HCT116 (cell line): ENCODE results near the gene ODF2L. TPM values are rescaled to one million over a fixed set of nuclear protein-coding genes. Genes with fewer than 3 reads are reported as not detected.

Source experiments
- ATAC-seq: fragments of 200-7000 bp; cut with Tn5 transposase; 2 replicates; pipeline ENCODE4 v1.9.1; 2020; ENCODE audit warnings: mild to moderate bottlenecking, moderate library complexity
- BruUV-seq: library from RNA; stranded (reverse); fragments of 400-500 nt; replicated peaks from 2 replicates; lab custom pipeline; 2021; lab: Mats Ljungman, UMichigan
- CTCF ChIA-PET: fragments of 300-600 bp; sonication (Branson Sonifier 250); formaldehyde crosslinking; loops from one replicate; lab custom pipeline; 2021; ENCODE audit warnings: antibody characterized with exemption; lab: Charles Lee
- POLR2A ChIA-PET: fragments of 300-600, 350-600 bp; sonication (Branson Sonifier 250); formaldehyde crosslinking; loops from one replicate; lab custom pipeline; 2021; ENCODE audit warnings: antibody characterized with exemption; lab: Charles Lee
- RAD21 ChIA-PET, 2 experiments: fragments of 300-600 bp; sonication (Branson Sonifier 250); formaldehyde crosslinking; loops; one replicate each; lab custom pipeline; 2023; ENCODE audit warnings: low total read pairs in 2 of 2; ENCODE audit not compliant: uncharacterized antibody in 2 of 2, unreplicated experiment in 2 of 2, low non-redundant PET in 1 of 2; lab: Charles Lee
- DNase-seq: peaks from one replicate; pipeline ENCODE4 v3.0.0-alpha.2; 2010; ENCODE audit warnings: low read depth, low spot score
- H2AFZ ChIP-seq: fragments of 200-600 bp; shearing (Covaris generic), sonication (generic); 2 replicates; pipeline ENCODE4 v1.6.1; 2017; ENCODE audit warnings: low read depth, mixed run types, mixed read lengths, antibody characterized with exemption, low read length; ENCODE audit not compliant: poor library complexity, severe bottlenecking
- H3K27ac ChIP-seq: 2 replicates; pipeline ENCODE4 v1.5.1; 2012; ENCODE audit warnings: low read depth, low read length
- H3K27me3 ChIP-seq: fragments of 200-600 bp; sonication (generic); 2 replicates; pipeline ENCODE4 v1.6.1; 2016; ENCODE audit warnings: mixed run types, low read length, mixed read lengths; ENCODE audit not compliant: insufficient read depth
- H3K36me3 ChIP-seq, 2 experiments: fragments of 200-500 bp in 1 of 2; fragments of 200-600 bp in 1 of 2; sonication (Bioruptor generic) in 1 of 2; sonication (generic) in 1 of 2; 2 replicates each; pipeline versions ENCODE4 v1.5.1 to v1.6.1; 2014 to 2016; ENCODE audit warnings: low read length in 2 of 2, inconsistent platforms in 1 of 2, mixed read lengths in 1 of 2, mixed run types in 1 of 2; ENCODE audit not compliant: insufficient read depth in 2 of 2, control insufficient read depth in 1 of 2
- H3K4me1 ChIP-seq, 2 experiments: fragments of 200-600 bp in 1 of 2; sonication (generic) in 1 of 2; 2 replicates each; pipeline versions ENCODE4 v1.5.1 to v1.6.1; 2012 to 2017; ENCODE audit warnings: low read length in 2 of 2, inconsistent platforms in 1 of 2, mild to moderate bottlenecking in 1 of 2, mixed read lengths in 1 of 2, mixed run types in 1 of 2, moderate library complexity in 1 of 2; ENCODE audit not compliant: insufficient read depth in 2 of 2, control insufficient read depth in 1 of 2
- H3K4me2 ChIP-seq: fragments of 200-600 bp; sonication (generic); 2 replicates; pipeline ENCODE4 v1.6.1; 2017; ENCODE audit warnings: mixed run types, low read length, mixed read lengths
- H3K4me3 ChIP-seq, 2 experiments: fragments of 200-600 bp in 1 of 2; sonication (generic) in 1 of 2; replicated peaks in 1 of 2; 2 replicates each; pipeline ENCODE4 v1.5.1; 2011 to 2016; ENCODE audit warnings: low read length in 2 of 2, control low read depth in 1 of 2, low read depth in 1 of 2, mild to moderate bottlenecking in 1 of 2, mixed read lengths in 1 of 2, mixed run types in 1 of 2
- H3K79me2 ChIP-seq: fragments of 200-600 bp; sonication (generic); 2 replicates; pipeline ENCODE4 v1.6.1; 2017; ENCODE audit warnings: mild to moderate bottlenecking, mixed run types, low read length, moderate library complexity, mixed read lengths; ENCODE audit not compliant: insufficient read depth
- H3K9ac ChIP-seq: fragments of 200-600 bp; sonication (generic); 2 replicates; pipeline ENCODE4 v1.6.1; 2016; ENCODE audit warnings: low read length, mixed read lengths
- H3K9me2 ChIP-seq: fragments of 200-600 bp; sonication (generic), shearing (Covaris generic); 2 replicates; pipeline ENCODE4 v1.6.1; 2017; ENCODE audit warnings: mixed run types, mild to moderate bottlenecking, moderate library complexity; ENCODE audit not compliant: insufficient read depth
- H3K9me3 ChIP-seq, 2 experiments: fragments of 200-500 bp in 1 of 2; fragments of 200-600 bp in 1 of 2; sonication (Bioruptor generic) in 1 of 2; sonication (generic) in 1 of 2; 2 replicates each; pipeline ENCODE4 v1.6.1; 2014 to 2017; ENCODE audit warnings: low read length in 2 of 2, mixed read lengths in 2 of 2, inconsistent platforms in 1 of 2, low read depth in 1 of 2, mild to moderate bottlenecking in 1 of 2, mixed run types in 1 of 2, moderate library complexity in 1 of 2; ENCODE audit not compliant: control insufficient read depth in 1 of 2, insufficient read depth in 1 of 2
- H4K20me1 ChIP-seq: fragments of 200-600 bp; sonication (generic), shearing (Covaris generic); 2 replicates; pipeline ENCODE4 v1.6.1; 2017; ENCODE audit warnings: mixed run types, mild to moderate bottlenecking, moderate library complexity; ENCODE audit not compliant: insufficient read depth
- CBX3 ChIP-seq: IDR thresholded peaks from 2 replicates; pipeline ENCODE4 v1.6.1; 2012; ENCODE audit warnings: low read depth
- CEBPB ChIP-seq: IDR thresholded peaks from 2 replicates; pipeline ENCODE4 v1.6.1; 2012; ENCODE audit warnings: low read depth
- EGR1 ChIP-seq: IDR thresholded peaks from 2 replicates; pipeline ENCODE4 v1.6.1; 2012; ENCODE audit warnings: low read depth
- ELF1 ChIP-seq: IDR thresholded peaks from 2 replicates; pipeline ENCODE4 v1.6.1; 2012; ENCODE audit warnings: low read depth, borderline replicate concordance
- EZH2phosphoT487 ChIP-seq: fragments of 200-600 bp; IDR thresholded peaks from 2 replicates; pipeline ENCODE4 v1.6.1; 2018; ENCODE audit warnings: antibody characterized with exemption, borderline replicate concordance
- FOSL1 ChIP-seq: IDR thresholded peaks from 2 replicates; pipeline ENCODE4 v1.6.1; 2012; ENCODE audit warnings: low read depth
- JUND ChIP-seq: IDR thresholded peaks from 2 replicates; pipeline ENCODE4 v1.6.1; 2012
- POLR2A ChIP-seq: IDR thresholded peaks from 2 replicates; pipeline ENCODE4 v1.7.0; 2011; ENCODE audit warnings: borderline replicate concordance; ENCODE audit not compliant: insufficient read depth, insufficient read length; ENCODE audit errors: extremely low read depth
- POLR2AphosphoS5 ChIP-seq: IDR thresholded peaks from 2 replicates; pipeline ENCODE4 v1.6.1; 2011; ENCODE audit warnings: mild to moderate bottlenecking, low read depth, low read length, moderate library complexity
- SP1 ChIP-seq: IDR thresholded peaks from 2 replicates; pipeline ENCODE4 v1.6.1; 2012; ENCODE audit warnings: low read depth
- SRF ChIP-seq: IDR thresholded peaks from 2 replicates; pipeline ENCODE4 v1.6.1; 2012; ENCODE audit warnings: low read depth
- TCF7L2 ChIP-seq: IDR thresholded peaks from 2 replicates; pipeline ENCODE4 v1.7.0; 2011; ENCODE audit warnings: borderline replicate concordance, inconsistent platforms; ENCODE audit not compliant: insufficient read depth, insufficient read length; ENCODE audit errors: extremely low read depth
- YY1 ChIP-seq: IDR thresholded peaks from 2 replicates; pipeline ENCODE4 v1.6.1; 2011; ENCODE audit warnings: low read length, low read depth, moderate library complexity, mild to moderate bottlenecking; ENCODE audit not compliant: insufficient replicate concordance; ENCODE audit errors: extremely low read depth
- ZBTB33 ChIP-seq: IDR thresholded peaks from 2 replicates; pipeline ENCODE4 v1.6.1; 2011; ENCODE audit warnings: mild to moderate bottlenecking, low read length, moderate library complexity; ENCODE audit not compliant: insufficient replicate concordance; ENCODE audit errors: extremely low read depth
- ZNF274 ChIP-seq: fragments of 200-500 bp; sonication (Bioruptor generic); IDR thresholded peaks from 2 replicates; pipeline ENCODE4 v1.6.1; 2014; ENCODE audit warnings: mild to moderate bottlenecking, low read depth, low read length, inconsistent platforms
- intact Hi-C: fragments of 100-400 bp; cut with micrococcal nuclease; formaldehyde crosslinking; loops from 2 replicates; pipeline ENCODE4 v1.10.0; 2022
- total RNA-seq: library from RNA; stranded (reverse); gene quantifications from one replicate; pipeline ENCODE4 v1.2.1, GENCODE V29; 2021; ENCODE audit not compliant: unreplicated experiment
- TF ChIP-seq, protein P1 (sequence below): IDR thresholded peaks from 2 replicates; pipeline ENCODE4 v1.6.1; 2012
- TF ChIP-seq, protein P2 (sequence below): IDR thresholded peaks from 2 replicates; pipeline ENCODE4 v1.6.1; 2012; ENCODE audit warnings: low read depth

Gene ODF2L
- total RNA-seq, 1 experiment from 2014 or later = 33.7 TPM

GRCh38 chr1:86396498-86396890 lies 371 bp upstream of the ODF2L start:
- peak overlapping the region; percentile 83 for H2AFZ ChIP-seq
- no peaks in the 10 kb centered on the region for H3K9me2 ChIP-seq
- H3K36me3 ChIP-seq = no peaks in the 10 kb centered on the region
- DNase-seq (no peak), ATAC-seq (no peak)
- TF ChIP-seq SRF = no peak
- no peak for TF ChIP-seq POLR2AphosphoS5
- TF ChIP-seq, protein P1, sequence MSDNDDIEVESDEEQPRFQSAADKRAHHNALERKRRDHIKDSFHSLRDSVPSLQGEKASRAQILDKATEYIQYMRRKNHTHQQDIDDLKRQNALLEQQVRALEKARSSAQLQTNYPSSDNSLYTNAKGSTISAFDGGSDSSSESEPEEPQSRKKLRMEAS = no peak
- no peak for TF ChIP-seq ZNF274
- no peak for TF ChIP-seq SP1
- TF ChIP-seq EZH2phosphoT487 = no peak
- TF ChIP-seq YY1 = no peak
- no peak for TF ChIP-seq ELF1
- TF ChIP-seq CEBPB = no peak
- TF ChIP-seq ZBTB33 = no peak
- no peak for TF ChIP-seq TCF7L2
- TF ChIP-seq CBX3 = no peak
- TF ChIP-seq FOSL1 = no peak
- TF ChIP-seq JUND = no peak
- TF ChIP-seq, protein P2, sequence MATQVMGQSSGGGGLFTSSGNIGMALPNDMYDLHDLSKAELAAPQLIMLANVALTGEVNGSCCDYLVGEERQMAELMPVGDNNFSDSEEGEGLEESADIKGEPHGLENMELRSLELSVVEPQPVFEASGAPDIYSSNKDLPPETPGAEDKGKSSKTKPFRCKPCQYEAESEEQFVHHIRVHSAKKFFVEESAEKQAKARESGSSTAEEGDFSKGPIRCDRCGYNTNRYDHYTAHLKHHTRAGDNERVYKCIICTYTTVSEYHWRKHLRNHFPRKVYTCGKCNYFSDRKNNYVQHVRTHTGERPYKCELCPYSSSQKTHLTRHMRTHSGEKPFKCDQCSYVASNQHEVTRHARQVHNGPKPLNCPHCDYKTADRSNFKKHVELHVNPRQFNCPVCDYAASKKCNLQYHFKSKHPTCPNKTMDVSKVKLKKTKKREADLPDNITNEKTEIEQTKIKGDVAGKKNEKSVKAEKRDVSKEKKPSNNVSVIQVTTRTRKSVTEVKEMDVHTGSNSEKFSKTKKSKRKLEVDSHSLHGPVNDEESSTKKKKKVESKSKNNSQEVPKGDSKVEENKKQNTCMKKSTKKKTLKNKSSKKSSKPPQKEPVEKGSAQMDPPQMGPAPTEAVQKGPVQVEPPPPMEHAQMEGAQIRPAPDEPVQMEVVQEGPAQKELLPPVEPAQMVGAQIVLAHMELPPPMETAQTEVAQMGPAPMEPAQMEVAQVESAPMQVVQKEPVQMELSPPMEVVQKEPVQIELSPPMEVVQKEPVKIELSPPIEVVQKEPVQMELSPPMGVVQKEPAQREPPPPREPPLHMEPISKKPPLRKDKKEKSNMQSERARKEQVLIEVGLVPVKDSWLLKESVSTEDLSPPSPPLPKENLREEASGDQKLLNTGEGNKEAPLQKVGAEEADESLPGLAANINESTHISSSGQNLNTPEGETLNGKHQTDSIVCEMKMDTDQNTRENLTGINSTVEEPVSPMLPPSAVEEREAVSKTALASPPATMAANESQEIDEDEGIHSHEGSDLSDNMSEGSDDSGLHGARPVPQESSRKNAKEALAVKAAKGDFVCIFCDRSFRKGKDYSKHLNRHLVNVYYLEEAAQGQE = no peak
- TF ChIP-seq POLR2A = no peak
- no peak for TF ChIP-seq EGR1
- BruUV-seq = TSS peak; percentile 70
- peaks cover 4 to 14% of the 10 kb centered on the region in 2 experiments; a peak in 3 of 4 replicates for H3K4me1 ChIP-seq
- H3K4me3 ChIP-seq = peak overlapping the region; percentile 80 to 82
- H3K4me2 ChIP-seq = peak overlapping the region; percentile 94
- ChIA-PET RAD21 (no interaction called here), CTCF (interaction anchor here (1.0 to 1.4 kb wide), 2 partner anchors 16 to 308 kb away, joined by 3 to 4 read pairs; partner anchors contain the start of gene SH3GLB1), POLR2A (interaction anchor here (0.7 to 1.0 kb wide), 4 partner anchors 10 to 300 kb away, joined by 3 to 5 read pairs (median 4); no protein-coding TSS in a partner anchor)
- intact Hi-C loops = no loop called here
- peak overlapping the region; percentile 76 for H3K9ac ChIP-seq
- peaks cover 12% of the 10 kb centered on the region for H3K79me2 ChIP-seq
- no peaks in the 10 kb centered on the region for H3K27me3 ChIP-seq
- peak overlapping the region; percentile 27; the same call in 1 of the 2 replicates for H3K27ac ChIP-seq
- H4K20me1 ChIP-seq = no peaks in the 10 kb centered on the region
- no peaks in the 10 kb centered on the region for H3K9me3 ChIP-seq
